Stimulated activated naive CD8-positive, alpha-beta T cell treated with anti-CD3 and anti-CD28 coated beads, Interleukin-15, Interleukin-2, amounts not matched to agents 100 U/mL and 50 U/mL, for 24 hours (primary cell): ENCODE measurements around the gene PRKN.
"Not testable (repeated sequence)": the region's sequence is repeated elsewhere in the genome, so short reads cannot be mapped to it uniquely, and the experiment has no call there.

ENCODE experiments used
- ATAC-seq: fragments of 150-1000 bp; cut with Tn5 transposase; one replicate; pipeline ENCODE4 v1.10.0; 2021
- DNase-seq: peaks from one replicate; pipeline ENCODE4 v3.0.0; 2021

The PRKN gene

DNA sequence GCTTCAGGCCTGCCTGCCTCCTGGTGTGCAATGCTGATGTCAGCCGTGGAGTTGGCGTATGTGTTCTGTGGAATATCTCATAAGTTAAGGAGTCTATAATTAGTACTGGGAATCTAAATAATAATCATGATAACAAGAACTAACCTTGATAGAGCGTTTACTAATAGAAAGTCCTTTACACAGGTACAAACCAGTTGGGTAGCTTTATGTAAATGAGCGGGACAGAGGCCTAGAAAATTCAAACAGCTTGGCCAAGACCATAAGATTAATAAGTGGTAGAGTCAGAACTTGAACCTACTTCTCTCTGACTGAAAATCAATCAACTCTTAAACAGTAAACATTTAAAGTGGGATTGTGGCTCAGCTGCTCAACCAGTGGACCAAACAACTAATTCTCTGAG lies 882.8 kb downstream of the PRKN start:
- ATAC-seq (no peak), DNase-seq (no peak)

DNA sequence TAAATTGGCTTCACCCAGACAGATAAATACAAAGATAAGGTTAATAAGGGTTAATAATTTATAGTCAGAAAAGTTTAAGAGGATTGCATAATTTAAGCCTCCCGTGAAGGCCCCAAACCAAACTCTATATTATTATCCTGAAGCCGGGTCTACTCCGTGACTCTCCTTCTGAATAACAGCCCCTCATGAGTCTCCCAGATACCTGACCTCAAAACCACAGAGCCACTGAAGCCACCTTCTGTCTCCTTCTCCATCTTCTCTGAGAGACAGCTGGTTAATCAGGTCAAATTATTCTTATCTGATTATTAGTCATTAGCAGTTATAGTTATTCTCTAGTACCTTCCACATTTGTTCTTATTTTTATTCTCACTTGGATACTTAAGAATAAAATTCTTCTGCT lies 884.5 kb downstream of the PRKN start:
- ATAC-seq (no peak), DNase-seq (no peak)

DNA sequence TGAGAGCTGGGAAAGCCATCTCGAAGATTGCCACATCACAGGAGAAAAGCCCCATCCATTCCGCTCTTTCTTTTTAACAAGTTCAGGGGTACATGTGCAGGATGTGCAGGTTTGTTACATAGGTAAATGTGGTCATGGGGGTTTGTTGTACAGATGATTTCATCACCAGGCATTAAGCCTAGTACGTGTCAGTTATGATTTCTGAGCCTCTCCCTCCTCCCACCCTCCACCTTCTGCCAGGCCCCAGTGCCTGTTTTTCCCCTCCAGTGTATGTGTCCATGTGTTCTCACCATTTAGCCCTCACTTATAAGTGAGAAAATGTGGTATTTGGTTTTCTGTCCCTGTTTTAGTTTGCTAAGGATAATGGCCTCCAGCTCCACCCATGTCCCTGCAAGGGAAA lies 887.2 kb downstream of the PRKN start:
- ATAC-seq: no peak
- DNase-seq: no peak

DNA sequence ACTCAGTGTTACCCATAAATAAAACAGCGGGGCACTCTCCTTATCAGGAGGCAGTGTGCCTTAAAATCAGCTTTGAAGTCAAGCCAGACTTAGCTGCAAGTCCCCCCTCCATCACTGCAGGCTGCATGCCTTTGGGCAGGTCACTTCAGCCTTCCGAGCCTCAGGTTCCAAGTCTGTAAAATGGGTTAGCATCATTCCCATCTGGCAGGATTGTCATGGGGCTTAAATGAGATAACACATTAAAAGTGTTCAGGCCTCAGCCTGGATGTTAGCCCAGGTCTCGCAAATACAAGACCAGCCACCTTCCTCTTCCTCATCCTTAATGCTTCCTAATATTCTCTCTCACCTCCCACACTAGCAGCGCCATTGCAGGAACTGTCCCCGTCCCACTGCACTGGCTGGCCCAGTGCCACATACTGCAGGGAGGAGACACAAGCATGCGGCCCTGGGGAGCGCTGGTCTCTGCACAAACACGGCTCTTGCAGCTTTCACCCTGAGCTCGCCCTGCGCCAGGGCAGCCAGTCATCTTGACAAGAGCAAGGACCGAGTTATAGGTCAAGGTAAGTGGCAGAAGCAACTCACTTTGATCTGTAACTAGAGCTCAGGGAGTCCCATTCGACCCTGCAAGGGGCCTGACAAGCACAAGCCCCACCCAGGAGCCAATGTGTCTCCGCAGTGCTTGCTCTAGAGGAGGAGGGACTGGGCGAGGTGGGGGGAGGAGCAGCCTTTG lies 889.1 kb downstream of the PRKN start:
- ATAC-seq (no peak), DNase-seq (no peak)

DNA sequence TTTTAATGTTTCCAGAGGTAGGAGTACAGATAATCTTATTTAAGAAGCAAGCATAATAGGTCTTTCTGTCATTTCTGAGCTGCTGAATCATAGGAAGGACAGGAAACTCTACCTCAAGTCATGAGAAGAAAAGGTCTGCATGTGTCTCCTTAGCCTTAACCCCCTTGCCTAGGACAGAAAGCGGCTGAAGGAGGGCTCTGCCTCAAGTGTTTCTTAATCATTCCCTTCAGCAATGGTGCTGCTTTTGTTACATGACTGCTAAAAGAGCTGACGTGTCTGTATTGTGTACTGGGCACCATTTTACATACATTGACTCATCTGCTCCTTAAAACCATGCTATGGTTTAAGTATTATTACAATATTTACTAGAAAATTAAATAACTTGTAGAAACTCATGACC lies 889.7 kb downstream of the PRKN start:
- ATAC-seq: no peak
- no peak for DNase-seq

DNA sequence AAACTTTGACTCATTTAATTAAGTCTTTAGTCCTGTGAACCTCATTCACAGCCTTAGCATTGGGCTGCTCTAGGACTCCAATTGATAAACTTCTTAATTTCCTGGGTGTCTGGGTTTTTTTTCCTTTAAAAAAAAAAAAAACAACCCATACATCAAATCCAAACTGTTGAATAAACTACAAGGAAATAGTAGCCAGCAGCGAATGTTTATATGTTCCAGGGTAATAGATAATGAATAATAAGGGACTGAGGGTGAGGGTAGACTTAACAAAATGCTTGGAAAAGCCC lies 890.2 kb downstream of the PRKN start:
- ATAC-seq: no peak
- DNase-seq: no peak

DNA sequence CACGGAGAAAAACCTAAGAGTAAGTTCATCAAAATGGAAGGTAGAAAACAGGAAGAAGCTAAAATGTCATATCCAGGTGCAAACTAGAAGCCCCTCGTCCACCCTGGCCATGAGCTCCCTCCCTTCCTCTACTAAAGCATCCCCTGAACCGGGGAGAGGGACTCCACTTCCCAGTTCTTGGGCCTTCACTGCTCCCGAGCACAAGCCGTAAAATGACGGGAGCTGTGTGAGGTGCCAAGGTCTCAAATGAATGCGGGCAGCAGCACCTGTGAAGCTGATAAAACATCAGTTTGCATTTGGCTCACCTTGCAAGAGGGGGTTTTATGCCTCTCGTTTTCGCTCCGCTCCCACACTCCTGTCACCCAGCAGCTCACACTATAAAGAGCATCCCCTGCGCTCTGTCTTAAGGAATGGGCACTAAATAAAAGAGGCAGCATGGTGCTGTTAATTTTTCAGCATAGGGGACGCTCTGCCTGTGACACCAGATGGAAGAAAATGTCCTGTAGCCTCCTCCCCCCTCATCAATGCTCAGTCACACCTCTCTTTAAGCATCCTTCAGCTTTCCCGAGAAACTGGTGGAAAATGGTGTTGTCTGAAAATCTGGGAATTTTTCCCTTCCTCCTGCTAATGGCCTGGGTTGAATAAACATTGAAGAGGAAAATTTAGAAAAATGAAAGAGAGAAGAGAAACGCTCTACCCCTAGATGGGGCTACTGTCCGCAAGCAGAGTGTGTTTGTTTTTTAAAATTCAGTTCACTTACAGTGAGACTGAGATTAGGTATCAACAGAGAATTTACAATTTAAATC lies 890.7 kb downstream of the PRKN start:
- no peak for ATAC-seq

DNA sequence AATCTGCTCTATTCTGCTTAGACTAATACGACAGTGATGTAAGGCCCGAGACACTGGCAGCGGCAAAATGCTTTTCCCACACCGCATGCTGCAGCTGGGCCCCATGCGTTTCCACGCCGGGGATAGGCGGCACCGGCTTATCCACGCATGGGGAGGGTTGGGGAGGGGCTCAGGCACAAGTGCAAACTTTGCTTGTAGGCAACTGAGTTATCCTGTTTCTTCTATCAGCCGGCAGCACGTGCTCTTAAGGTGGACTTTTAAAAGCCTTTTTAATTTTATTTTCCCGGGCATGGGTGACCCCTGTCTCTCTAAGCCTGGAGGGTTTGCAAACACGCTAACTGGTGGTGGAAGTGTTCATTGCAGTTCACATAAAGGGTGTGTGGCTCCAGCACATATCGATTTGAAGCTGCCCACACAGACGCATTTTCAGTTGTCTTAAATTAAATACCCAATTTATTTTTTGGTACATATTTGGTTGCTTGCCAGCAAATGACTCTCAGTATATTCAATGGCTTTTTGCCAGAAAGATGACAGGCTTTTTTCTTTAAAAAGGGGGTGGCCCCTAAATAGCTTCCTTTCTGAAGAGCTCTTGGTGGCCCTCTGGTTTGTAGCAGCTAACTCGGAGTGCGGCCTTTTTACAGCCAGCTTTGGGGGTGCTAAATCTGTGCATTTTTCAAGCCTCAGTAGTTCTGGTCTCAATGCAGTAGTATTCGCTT lies 891.9 kb downstream of the PRKN start:
- DNase-seq: no peak
- ATAC-seq: no peak

More for the DNA sequence above, 890.7 kb downstream of the PRKN start:
- no peak for DNase-seq

DNA sequence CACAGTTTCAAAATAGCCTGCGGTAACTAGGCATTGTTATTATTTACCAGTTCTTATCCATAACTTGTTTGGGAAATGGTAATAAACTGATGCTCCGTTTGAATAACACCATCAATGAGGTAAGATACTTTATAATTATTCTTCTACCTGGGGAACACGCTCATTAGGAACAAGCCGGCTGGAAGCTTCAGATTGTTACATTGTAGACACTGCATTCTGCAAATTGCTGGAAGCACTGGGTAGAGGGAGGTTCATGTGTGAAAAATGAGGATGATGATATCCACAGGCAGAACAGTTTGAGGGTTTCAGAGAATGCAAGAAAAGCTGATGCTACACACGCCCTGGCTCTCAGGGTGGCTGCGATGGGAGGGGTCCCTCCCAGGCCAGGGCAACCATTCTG lies 893.1 kb downstream of the PRKN start:
- ATAC-seq (no peak), DNase-seq (no peak)

DNA sequence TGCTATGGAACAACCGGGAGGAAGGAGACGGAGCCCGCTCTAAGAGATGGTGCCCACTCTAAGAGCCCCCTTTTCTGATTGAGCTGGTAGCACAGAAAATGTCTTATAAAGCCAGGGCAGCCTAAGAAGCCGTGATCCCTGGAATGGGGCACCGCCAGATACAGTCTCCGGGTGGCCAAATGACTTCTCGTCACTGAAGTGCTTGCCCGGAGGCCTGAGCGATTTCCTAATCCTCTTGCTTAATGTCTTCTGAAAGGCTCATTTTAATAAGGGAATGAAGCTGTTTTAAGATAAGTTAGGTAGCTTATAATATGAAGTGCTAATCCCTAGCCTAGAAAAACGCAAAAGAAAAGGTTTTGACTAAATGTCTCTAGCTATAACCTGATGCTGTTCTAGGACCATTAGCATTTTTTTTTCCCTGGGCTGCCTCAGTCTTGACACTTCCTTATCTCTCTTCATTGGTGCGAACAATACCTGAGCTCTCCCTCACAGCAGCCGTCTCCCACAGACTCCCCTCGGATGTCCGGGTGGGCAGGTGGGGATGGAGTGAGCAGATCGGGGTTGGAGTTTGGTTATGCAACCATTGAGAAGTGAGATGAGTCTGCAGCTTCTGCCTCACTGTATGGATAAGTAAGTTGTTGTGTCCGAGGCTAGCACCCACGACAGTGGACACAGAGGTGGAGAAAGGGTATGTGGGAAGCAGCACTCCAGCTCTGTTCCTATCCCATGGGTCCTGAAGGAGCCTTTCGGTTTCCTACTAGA lies 894.3 kb downstream of the PRKN start:
- DNase-seq: no peak
- ATAC-seq: no peak

DNA sequence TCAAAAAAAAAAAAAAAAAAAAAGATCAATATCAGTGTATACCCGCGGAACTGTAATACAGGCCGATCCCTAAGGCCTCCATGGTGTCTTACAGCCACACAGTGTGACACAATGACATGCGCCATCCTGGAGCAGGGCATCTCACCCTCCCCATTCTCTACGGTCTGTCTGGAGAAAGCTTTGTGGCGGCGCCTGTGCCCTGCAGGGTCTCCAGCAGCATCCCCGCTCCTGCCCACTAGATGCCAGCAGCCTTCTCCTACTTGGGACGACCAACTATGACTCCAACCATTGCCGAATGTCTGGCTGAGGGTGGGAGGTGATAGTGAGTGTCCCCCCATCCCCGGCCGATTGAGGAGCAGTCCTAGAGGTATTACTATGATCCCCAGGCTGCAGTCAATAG lies 894.9 kb downstream of the PRKN start:
- ATAC-seq (no peak), DNase-seq (no peak)

DNA sequence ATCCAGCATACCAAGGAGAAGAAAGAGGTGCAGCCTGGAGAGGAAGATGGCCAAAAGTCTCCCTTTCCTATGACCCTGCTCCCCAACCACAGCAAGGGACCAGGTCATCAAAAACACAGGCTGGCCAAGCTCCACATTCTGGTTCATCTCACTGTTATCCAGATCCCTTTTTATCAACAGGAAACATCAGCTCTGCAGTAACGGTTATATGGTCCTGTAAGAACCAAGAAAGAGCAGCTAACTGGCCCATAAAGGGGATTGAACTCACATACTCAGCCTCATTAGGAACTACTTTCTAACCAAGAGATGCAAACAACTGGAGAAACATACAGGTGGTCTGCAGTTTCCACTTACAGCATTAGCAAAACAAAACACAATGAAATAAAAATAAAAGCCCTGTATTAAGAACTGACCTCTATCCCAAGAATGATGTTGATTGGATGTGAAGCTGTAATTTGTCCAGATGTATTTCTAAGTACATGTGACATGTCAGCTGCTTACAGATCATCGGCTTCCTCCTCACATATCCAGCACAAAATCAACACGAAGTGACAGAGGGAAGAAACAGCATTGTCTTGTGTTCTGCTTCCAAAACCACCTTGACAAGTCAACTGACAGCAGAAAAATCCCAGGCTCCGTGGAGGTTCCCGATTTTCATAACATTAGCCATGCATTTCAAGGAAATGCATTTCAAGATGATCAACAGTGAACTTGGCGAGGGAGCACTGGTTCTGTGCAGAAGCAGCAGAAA lies 896.5 kb downstream of the PRKN start:
- ATAC-seq (no peak), DNase-seq (no peak)

DNA sequence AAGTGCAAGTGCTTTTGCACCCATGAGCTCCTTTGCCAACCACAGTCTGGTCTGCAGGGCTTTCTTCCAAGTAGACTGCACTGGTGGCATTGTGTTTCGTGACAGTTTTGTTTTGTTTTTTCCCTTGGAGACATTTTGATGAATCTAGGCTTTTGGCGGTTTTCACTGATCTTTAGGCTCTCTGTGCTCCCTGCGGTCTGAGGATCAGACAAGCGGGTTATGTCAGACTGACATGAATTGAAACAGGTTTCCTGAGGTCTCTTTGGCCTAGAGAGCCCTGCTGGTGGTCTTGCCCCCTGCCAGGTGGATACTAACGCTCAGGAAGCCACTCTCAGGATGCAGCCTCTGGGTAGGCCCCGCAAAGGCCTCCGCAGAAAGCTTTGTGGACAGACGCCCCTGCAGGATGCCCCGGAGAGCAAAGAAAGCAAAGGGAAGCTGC lies 898.3 kb downstream of the PRKN start:
- DNase-seq: no peak
- peak; percentile 12 for ATAC-seq

DNA sequence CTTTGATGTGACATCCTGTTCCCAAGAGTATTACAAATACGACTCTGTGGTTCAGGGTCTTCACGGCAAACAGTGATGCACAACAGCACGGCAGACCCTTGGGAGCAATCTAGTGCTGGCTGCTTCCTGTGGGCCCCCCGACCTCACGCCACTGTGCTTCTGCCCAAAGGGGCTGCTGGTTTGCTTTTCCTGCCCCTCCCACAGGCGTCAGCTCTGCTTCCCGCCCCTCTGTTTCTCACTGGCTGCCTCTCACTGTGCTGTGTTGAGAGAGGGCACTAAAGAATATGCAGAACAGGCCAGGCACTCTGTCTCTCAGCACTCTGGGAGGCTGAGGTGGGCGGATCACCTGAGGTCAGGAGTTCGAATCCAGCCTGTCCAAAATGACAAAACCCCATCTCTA lies 899.2 kb downstream of the PRKN start:
- ATAC-seq (no peak), DNase-seq (no peak)

DNA sequence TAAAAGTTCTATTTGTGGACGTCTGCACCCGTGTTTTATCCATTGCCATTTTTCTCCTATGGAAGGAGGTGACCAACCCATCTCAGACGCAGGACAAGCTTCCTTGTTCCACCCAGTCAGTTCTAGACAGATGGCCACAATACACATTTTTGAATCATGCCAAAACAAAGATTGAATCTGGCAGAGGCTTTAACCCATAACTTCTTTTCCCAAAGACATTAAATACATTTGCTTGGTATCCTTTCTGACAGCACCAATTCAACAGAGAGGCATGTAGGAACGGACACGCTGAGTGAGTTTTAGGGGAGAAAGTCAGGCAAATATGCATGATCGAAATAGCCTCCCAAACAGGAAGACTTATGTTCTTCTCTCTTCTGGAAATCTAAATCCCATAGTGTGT lies 901.1 kb downstream of the PRKN start:
- DNase-seq (no peak), ATAC-seq (no peak)

DNA sequence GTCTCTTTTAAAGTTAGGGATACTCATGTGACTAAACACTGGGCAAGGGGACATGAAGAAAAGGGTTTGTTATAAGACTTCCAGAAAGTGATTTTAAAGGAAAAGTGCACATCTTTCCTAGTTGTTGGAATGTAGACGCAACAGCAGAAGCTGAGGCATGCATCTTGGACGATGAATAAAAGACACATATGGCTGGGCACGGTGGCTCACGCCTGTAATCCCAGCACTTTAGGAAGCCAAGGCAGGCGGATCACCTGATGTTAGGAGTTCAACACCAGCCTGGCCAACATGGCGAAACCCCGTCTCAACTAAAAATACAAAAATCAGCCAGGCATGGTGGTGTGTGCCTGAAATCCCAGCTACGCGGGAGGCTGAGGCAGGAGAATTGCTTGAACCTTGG lies 905.4 kb downstream of the PRKN start:
- not testable (repeated sequence) for DNase-seq, ATAC-seq

DNA sequence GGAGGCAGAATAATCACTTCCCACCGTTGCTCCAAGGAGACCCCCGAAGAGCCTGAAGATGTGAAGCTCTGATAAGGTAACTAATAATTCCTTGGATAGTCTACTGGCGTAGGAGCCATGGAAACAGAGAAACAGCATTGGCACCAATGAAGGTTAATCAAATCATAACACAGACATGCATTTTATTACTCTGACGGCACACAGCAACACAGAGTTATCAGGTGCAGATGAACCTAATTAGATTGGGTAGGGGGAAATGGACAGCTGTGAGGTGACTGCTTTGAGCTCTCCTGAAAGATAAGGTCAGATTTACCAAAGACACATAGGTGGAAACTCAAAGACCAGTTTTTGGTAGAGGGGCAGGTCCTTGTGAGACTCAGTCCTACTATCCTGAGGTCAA lies 909.7 kb downstream of the PRKN start:
- ATAC-seq (no peak), DNase-seq (no peak)

DNA sequence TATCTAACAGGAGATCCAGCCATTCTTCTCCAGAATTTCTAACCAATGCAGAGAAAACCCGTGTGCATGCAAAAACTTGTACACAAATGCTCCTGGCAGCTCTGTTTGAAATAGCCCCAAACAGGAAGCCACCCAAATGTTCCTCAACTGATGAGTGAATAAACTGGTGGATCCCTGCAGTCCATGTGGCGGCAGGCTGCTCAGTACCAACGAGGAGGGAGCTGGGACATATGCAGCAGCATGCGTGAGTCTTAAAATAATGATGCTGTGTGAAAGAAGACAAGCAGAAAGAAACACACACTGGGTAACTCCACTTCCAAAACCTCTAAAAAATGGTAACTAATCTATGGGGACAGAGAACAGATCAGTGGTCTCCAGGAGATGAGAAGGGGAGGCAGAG lies 911.6 kb downstream of the PRKN start:
- DNase-seq: no peak

DNA sequence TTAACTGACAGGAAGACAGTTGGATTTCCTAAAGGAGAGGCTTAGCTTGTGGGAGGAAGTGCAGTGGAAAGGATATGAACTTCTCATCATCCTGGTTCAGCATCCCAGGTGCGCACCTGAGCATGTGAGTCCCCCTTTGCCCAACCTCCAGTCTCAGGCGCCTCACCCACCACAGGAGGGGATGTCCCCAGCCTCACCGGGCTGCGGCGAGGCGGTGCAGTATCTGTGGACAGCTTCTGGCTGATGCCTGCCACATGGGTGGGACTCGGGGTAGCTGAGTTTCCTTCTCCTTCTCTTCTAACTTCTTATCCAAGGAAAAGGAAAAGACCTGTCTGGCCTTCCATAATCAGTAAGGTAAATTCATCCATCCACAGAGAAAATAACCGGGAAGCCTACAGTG lies 914.4 kb downstream of the PRKN start:
- DNase-seq (no peak), ATAC-seq (no peak)

More for the DNA sequence above, 911.6 kb downstream of the PRKN start:
- ATAC-seq: no peak

DNA sequence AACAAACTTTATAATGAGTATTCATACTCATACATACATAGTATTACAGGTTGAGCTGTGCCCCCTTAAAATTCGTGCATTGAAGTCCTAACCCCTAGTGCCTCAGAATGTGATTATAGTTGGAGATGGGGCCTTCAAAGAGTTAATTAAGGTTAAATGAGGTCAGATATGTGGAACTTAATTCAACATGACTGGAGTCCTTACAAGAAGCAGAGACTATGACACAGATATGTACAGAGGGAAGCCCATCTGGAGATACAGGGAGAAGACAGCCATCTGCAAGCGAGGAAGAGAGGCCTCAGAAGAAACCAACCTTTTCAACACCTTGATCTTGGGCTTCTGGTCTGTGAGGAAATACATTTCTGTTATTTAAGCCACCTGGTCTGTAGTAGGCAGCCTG lies 917.6 kb downstream of the PRKN start:
- ATAC-seq (no peak), DNase-seq (no peak)

DNA sequence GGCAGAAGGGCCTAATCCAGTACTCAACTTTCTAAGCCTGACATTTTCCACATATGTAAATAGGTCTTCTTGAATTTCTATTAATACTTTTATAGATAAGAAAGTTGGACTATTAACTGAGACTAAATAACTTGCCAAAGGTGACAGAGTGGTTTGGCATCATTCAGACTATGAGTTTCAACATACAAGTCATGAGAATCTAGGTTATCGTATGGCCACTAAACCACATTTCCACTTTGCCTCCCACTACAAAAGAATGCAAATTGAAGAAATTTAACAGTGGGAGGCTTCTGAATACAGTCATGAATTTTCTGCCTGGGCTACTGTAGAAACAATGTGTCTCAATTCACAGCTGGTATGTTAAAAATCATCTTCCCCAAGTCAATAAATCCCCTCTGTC lies 922.7 kb downstream of the PRKN start:
- DNase-seq (no peak), ATAC-seq (no peak)

DNA sequence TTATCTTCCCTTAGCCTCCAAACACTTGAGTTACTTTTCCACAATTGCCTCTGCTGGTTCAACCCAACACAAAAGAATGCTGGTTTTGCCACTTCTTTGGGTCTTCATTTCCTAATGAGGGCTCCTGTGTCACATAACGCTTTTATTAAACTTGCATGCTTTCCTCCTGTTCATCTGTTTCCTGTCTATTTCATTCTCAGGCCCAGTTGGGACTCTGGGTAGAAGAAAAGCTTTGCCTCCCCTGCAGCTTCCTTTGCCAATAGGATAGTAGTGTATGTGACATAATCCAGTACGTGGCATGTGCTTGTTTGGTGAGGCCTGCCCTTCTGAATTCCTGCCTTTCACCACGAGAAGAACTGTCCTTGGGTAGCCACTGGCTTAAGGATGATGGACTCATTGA lies 924.4 kb downstream of the PRKN start:
- DNase-seq (no peak), ATAC-seq (no peak)
